GM21360 (cell line): ENCODE results near the gene TRH.
A peak's percentile ranks its signal among the peaks of the same experiment; 100 is the strongest.

Experiments
- ATAC-seq: cut with Tn5 transposase; IDR thresholded peaks from one replicate; pipeline ENCODE4 v1.9.1; 2021; ENCODE audit warnings: mild to moderate bottlenecking, moderate library complexity; ENCODE audit not compliant: unreplicated experiment

Gene TRH

GRCh38 chr3:129974564-129974832 is at the start of gene TRH:
Gene TRH (plus strand): TSS chr3:129974720. CDS start chr3:129975817, 1,097 bp downstream.
- ATAC-seq = no peak

GRCh38 chr3:129927072-129927471 is 47.4 kb upstream of the TRH start:
- ATAC-seq = no peak

- ATAC-seq = no peak
Measured at GRCh38 chr3:129929383-129929782, 45.1 kb upstream of the TRH start.

GRCh38 chr3:129933471-129933870 is 41.0 kb upstream of the TRH start:
- no peak for ATAC-seq

- no peak for ATAC-seq
Measured at GRCh38 chr3:129934234-129935123, 40.0 kb upstream of the TRH start.

- ATAC-seq = no peak
Measured at GRCh38 chr3:129936757-129937156, 37.8 kb upstream of the TRH start.

- ATAC-seq = no peak
Measured at GRCh38 chr3:129937717-129938116, 36.8 kb upstream of the TRH start.

GRCh38 chr3:129938140-129938930 is 36.2 kb upstream of the TRH start:
- no peak for ATAC-seq

GRCh38 chr3:129940086-129940485 is 34.4 kb upstream of the TRH start:
- no peak for ATAC-seq

- peak; percentile 67 for ATAC-seq
Measured at GRCh38 chr3:129942296-129942695, 32.2 kb upstream of the TRH start.

GRCh38 chr3:129943020-129943419 is 31.5 kb upstream of the TRH start:
- ATAC-seq = no peak

- no peak for ATAC-seq
Measured at GRCh38 chr3:129944709-129945108, 29.8 kb upstream of the TRH start.

GRCh38 chr3:129947538-129948240 is 26.8 kb upstream of the TRH start:
- ATAC-seq = no peak

GRCh38 chr3:129950318-129951046 is 24.0 kb upstream of the TRH start:
- ATAC-seq = no peak

- ATAC-seq = no peak
Measured at GRCh38 chr3:129952556-129953355, 21.8 kb upstream of the TRH start.

- ATAC-seq = no peak
Measured at GRCh38 chr3:129953621-129954020, 20.9 kb upstream of the TRH start.

- no peak for ATAC-seq
Measured at GRCh38 chr3:129954514-129954913, 20.0 kb upstream of the TRH start.

- ATAC-seq = no peak
Measured at GRCh38 chr3:129956936-129957335, 17.6 kb upstream of the TRH start.

- no peak for ATAC-seq
Measured at GRCh38 chr3:129958755-129959154, 15.8 kb upstream of the TRH start.

GRCh38 chr3:129961141-129961541 is 13.4 kb upstream of the TRH start:
- no peak for ATAC-seq
